GM10266 (cell line): ENCODE results near the gene SLC29A2.
"Not testable (repeated sequence)": the region's sequence is repeated elsewhere in the genome, so short reads cannot be mapped to it uniquely, and the experiment has no call there.

Experiments used
- DNase-seq: peaks from one replicate; pipeline ENCODE4 v3.0.0; 2012; ENCODE audit errors: extremely low spot score
- TF ChIP-seq, protein P1 (sequence below): IDR thresholded peaks from 2 replicates; pipeline ENCODE4 v1.5.1; 2012; ENCODE audit warnings: mild to moderate bottlenecking, low read depth; ENCODE audit not compliant: control insufficient read depth, insufficient read depth; ENCODE audit errors: missing control alignments

SLC29A2 gene

DNA sequence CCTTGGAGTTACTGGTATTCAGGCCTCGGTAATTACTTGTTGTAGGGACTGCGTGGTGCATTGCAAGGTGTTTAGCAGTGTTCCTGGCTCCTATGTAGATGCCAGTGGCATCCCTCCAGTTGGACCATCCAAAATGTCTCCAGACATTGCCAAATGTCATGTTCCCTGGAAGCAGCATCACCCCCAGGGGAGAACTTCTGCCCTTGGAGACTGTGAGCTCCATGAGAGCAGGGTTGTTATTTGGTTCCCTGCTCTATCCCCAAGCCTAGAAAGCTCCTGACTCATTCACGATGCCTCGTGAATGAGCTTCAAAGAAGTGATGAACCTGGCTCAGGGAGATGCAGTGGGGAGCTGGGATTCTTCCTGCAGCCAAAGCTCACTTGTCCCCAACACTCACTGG is 50.0 kb downstream of the SLC29A2 start:
- no peak for DNase-seq
- TF ChIP-seq, protein P1, sequence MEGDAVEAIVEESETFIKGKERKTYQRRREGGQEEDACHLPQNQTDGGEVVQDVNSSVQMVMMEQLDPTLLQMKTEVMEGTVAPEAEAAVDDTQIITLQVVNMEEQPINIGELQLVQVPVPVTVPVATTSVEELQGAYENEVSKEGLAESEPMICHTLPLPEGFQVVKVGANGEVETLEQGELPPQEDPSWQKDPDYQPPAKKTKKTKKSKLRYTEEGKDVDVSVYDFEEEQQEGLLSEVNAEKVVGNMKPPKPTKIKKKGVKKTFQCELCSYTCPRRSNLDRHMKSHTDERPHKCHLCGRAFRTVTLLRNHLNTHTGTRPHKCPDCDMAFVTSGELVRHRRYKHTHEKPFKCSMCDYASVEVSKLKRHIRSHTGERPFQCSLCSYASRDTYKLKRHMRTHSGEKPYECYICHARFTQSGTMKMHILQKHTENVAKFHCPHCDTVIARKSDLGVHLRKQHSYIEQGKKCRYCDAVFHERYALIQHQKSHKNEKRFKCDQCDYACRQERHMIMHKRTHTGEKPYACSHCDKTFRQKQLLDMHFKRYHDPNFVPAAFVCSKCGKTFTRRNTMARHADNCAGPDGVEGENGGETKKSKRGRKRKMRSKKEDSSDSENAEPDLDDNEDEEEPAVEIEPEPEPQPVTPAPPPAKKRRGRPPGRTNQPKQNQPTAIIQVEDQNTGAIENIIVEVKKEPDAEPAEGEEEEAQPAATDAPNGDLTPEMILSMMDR, result no peak

DNA sequence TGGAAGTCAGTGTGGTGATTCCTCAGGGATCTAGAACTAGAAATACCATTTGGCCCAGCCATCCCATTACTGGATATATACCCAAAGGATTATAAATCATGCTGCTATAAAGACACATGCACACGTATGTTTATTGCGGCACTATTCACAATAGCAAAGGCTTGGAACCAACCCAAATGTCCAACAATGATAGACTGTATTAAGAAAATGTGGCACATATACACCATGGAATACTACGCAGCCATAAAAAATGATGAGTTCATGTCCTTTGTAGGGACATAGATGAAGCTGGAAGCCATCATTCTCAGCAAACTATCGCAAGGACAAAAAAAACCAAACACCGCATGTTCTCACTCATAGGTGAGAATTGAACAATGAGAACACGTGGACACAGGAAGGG is 50.8 kb downstream of the SLC29A2 start:
- not testable (repeated sequence) for DNase-seq

DNA sequence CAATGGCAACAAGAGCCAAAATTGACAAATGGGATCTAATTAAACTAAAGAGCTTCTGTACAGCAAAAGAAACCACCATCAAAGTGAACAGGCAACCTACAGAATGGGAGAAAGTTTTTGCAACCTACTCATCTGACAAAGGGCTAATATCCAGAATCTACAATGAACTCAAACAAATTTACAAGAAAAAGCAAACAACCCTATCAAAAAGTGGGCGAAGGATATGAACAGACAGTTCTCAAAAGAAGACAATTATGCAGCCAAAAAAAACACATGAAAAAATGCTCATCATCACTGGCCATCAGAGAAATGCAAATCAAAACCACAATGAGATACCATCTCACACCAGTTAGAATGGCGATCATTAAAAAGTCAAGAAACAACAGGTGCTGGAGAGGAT is 51.3 kb downstream of the SLC29A2 start:
- DNase-seq, result not testable (repeated sequence)

DNA sequence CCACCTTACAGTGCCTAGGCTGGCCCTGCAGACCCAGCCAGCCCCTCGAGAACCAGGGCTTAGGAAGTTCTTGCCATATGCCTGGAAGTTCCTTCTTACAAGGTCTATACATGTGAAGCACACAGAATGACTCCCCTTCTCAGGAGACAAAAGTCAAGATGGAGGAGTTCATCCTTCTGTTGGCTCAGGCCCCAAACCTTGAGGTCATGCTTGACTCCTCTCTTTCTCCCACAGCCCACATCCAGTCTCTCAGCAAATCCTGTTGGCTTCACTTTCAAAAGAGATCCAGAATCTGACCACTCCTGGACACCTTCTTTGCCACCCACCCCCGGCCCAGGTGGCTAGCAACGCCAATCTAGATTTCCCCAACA is 53.0 kb downstream of the SLC29A2 start:
- TF ChIP-seq, protein P1, result no peak
- DNase-seq, result no peak

DNA sequence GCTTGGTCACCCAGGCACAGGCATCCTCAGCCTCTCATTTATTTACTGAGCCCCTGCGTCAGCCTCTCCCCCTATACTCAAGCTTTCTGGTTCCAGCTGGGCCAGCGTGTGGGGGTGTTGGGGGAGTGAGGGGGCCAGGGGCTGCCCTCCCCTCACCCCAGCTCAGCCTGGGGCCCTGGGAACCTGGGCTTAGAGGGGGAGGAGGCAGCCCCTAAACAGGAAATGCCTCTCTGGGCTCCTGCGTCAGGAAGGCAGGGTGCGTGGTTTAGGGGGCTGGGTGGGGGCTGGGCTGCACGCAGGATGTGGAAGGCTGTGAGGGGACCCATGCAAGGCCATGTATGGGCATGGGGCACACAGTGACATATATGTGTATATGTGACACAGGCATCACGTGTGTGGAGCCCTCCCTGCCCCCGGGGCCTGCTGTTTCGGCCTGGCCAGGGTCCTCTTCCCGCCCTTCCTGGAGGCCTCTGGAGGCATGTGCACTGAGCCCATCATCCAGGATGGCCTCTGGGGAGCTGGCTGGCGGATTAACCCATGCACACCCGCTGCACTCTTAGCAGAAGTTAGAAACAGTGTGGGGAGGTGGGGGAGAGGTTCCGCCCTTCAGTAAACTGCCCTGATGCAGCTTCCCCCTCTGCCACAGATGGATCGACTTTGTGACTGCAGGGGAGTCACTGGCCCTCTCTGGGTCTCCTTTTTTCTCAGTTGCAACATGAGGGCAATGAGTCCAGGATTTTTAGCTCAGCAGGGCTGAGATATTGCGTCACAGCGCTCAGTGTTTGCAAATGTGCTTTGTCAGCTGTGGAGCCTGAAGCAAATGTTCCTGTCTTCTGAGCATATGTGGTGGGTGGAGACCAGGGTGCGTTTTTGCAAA is 53.6 kb downstream of the SLC29A2 start:
- no peak for DNase-seq
- TF ChIP-seq, protein P1, result no peak

DNA sequence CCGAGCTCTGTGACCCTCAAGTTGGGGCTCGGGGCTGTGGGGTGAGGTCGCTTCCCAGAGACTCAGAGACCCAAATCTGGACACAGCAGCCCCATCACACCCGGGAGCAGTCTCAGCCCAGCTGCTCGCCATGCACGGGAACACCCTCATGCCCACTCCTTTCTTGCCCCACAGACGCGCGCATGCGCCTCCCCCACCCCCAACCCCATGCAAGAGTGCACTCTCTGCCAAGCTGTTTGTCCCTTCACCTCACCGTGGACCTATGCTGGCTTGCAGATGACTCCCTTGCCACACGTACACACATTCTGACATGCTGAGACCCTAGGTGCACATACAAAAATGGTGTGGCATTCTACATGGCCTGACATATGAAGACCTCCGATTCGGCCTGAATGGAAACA is 54.2 kb downstream of the SLC29A2 start:
- no peak for DNase-seq
- TF ChIP-seq, protein P1, result no peak

DNA sequence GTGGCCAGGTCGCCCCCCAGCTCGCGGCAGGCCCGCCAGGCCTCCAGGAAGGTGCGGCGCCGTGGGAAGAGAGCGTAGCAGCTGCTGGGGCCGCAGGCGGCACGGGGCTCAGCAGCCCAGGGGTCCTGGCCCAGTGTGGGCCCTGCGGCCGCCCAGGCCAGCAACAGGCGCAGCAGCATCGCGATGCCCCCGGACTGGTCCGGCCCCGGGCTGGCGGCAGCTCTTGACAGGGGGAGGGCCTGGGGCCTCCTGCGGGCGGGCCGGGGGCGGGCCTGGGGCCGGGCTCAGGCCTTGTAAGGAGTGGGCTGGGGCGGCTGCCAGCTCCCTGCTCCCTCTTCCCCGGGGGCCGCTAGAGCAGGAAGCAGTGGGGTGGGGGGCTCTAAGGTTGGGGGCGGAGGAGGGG is 54.7 kb downstream of the SLC29A2 start, which contains the start of gene CD248:
Gene CD248, minus strand, starts transcription at position 196 of the 403 bp plus-strand sequence. Its CDS starts 17 bp downstream, at position 179.
- no peak for DNase-seq
- TF ChIP-seq, protein P1, result no peak

DNA sequence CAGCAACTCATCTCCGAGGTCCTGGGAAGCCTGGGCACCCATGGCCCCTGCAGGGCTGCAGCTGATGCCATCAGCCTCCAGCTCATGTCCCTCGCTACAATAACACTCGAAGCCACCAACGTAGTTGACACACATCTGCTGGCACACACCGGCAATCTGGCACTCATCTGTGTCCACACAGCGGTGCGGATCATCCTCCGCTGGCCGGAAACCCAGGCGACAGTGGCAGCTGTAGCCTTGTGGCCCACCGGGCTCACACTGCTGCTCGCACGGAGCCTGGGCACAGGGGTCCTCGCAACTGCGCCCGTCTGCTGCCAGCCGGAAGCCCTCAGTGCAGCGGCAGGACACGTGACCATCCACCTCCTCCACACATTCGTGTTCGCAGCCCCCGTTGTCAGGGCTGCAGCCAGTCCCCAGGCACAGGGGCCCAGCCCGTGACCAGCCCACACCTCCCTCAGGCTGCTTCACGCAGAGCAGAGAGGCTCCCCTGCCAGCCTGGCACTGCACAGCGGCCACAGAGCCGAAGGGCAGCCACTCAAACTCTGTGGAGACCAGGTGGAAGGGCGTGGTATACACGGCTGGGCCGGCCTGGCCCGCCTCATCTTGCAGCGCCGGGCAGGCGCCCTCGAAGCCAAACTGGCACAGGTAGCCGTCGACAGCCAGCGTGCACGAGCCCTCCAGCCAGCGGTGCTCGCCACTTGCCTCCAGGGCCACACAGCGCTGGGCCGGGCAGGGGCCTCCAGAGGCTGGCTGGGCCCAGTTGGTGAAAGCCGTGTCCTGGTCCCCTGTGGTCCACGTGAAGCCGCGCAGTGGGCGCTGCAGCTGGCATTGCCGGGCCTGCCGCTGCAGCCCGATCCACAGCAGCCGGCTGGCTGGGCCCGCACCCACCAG is 55.4 kb downstream of the SLC29A2 start:
- no peak for DNase-seq
- TF ChIP-seq, protein P1, result no peak
